ENCODE results near the gene ADGRD2. TPM values are rescaled to one million over a fixed set of nuclear protein-coding genes. Genes with fewer than 3 reads are reported as not detected.

ADGRD2 gene
- polyA plus RNA-seq, 2 of the 4 experiments (the other 2 are of a cell fraction): not detected

DNA sequence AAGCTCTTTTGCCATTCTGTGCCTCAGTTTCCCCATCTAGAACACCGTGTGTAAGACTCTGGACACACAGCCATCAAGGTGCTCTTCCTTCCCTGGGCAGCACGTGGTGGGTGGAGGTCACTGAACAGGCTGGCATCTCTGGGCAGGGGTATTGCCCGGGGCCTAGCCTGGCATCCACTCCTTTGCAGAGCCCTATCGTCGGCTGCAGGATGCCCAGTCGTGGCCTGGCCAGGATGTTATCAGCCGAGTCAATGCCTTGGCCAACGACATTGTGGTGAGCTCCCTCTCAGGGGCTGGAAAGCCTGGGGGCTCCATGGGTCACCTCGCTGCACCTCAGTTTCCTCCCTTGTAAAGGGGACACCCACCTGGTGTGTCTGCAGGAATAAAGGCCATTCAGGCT is 4.0 kb downstream of the ADGRD2 start (continued):
- TF ChIP-seq, protein P1, sequence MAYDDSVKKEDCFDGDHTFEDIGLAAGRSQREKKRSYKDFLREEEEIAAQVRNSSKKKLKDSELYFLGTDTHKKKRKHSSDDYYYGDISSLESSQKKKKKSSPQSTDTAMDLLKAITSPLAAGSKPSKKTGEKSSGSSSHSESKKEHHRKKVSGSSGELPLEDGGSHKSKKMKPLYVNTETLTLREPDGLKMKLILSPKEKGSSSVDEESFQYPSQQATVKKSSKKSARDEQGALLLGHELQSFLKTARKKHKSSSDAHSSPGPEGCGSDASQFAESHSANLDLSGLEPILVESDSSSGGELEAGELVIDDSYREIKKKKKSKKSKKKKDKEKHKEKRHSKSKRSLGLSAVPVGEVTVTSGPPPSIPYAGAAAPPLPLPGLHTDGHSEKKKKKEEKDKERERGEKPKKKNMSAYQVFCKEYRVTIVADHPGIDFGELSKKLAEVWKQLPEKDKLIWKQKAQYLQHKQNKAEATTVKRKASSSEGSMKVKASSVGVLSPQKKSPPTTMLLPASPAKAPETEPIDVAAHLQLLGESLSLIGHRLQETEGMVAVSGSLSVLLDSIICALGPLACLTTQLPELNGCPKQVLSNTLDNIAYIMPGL (CRISPR knock-in tag; IDR thresholded peaks at IDR 0.05; ENCODE audit: borderline replicate concordance): no peak
- TF ChIP-seq SMC3 (IDR thresholded peaks at IDR 0.05): no peak
- TF ChIP-seq, protein P2, sequence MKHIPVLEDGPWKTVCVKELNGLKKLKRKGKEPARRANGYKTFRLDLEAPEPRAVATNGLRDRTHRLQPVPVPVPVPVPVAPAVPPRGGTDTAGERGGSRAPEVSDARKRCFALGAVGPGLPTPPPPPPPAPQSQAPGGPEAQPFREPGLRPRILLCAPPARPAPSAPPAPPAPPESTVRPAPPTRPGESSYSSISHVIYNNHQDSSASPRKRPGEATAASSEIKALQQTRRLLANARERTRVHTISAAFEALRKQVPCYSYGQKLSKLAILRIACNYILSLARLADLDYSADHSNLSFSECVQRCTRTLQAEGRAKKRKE (CRISPR knock-in tag; IDR thresholded peaks at IDR 0.05; ENCODE audit: low read depth): no peak

DNA sequence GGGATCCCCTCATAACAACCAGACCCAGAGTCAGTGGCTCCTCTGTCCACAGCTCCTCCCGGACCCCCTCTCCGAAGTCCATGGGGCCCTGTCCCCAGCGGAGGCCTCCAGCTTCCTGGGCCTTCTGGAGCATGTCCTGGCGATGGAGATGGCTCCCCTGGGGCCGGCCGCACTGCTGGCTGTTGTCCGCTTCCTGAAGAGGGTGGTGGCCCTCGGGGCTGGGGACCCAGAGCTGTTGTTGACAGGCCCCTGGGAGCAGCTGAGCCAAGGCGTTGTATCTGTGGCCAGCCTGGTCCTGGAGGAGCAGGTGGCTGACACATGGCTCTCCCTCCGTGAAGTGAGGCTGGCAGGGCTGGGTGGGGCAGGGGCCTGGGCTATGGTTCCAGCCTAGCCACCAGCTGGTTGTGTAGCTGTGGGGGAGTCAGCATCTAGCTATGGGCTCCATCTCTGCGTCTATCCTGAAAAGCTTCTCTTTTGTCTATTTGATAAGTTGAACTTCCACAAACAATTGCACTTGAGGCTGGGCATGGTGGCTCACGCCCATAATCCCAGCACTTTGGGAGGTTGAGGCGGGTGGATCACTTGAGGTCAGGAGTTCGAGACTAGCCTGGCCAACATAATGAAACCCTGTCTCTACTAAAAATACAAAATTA is 4.7 kb downstream of the ADGRD2 start:
- no peak for FAIRE-seq
- H3K4me1 ChIP-seq: peaks cover 7% of the 10 kb centered on the region; the same call in 2 of the 3 replicates
- TF ChIP-seq, protein P3, sequence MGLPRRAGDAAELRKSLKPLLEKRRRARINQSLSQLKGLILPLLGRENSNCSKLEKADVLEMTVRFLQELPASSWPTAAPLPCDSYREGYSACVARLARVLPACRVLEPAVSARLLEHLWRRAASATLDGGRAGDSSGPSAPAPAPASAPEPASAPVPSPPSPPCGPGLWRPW (IDR thresholded peaks at IDR 0.05): no peak
- TF ChIP-seq POLR2A (IDR thresholded peaks at IDR 0.05; ENCODE audit: low read length) (no peak), JUNB (IDR thresholded peaks at IDR 0.05) (no peak), RCOR1 (IDR thresholded peaks at IDR 0.05; ENCODE audit: low read depth, low read length) (no peak), NR3C1 (IDR thresholded peaks at IDR 0.05) (no peak), ZSCAN20 (CRISPR knock-in tag; IDR thresholded peaks at IDR 0.05) (no peak), ZFP36 (IDR thresholded peaks at IDR 0.05; ENCODE audit: borderline replicate concordance, partially characterized antibody) (no peak), CHD2 (IDR thresholded peaks at IDR 0.05; ENCODE audit: low read length, partially characterized antibody) (no peak), HEYL (CRISPR knock-in tag; IDR thresholded peaks at IDR 0.05) (no peak), TP53 (CRISPR knock-in tag; IDR thresholded peaks at IDR 0.05) (no peak), MAZ (IDR thresholded peaks at IDR 0.05; ENCODE audit: borderline replicate concordance, low read depth, low read length) (no peak)
- TF ChIP-seq, protein P4, sequence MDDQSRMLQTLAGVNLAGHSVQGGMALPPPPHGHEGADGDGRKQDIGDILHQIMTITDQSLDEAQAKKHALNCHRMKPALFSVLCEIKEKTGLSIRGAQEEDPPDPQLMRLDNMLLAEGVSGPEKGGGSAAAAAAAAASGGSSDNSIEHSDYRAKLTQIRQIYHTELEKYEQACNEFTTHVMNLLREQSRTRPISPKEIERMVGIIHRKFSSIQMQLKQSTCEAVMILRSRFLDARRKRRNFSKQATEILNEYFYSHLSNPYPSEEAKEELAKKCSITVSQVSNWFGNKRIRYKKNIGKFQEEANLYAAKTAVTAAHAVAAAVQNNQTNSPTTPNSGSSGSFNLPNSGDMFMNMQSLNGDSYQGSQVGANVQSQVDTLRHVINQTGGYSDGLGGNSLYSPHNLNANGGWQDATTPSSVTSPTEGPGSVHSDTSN (IDR thresholded peaks at IDR 0.05): no peak
- TF ChIP-seq, protein P2 (CRISPR knock-in tag; IDR thresholded peaks at IDR 0.05; ENCODE audit: low read depth): no peak
- TF ChIP-seq, protein P5, sequence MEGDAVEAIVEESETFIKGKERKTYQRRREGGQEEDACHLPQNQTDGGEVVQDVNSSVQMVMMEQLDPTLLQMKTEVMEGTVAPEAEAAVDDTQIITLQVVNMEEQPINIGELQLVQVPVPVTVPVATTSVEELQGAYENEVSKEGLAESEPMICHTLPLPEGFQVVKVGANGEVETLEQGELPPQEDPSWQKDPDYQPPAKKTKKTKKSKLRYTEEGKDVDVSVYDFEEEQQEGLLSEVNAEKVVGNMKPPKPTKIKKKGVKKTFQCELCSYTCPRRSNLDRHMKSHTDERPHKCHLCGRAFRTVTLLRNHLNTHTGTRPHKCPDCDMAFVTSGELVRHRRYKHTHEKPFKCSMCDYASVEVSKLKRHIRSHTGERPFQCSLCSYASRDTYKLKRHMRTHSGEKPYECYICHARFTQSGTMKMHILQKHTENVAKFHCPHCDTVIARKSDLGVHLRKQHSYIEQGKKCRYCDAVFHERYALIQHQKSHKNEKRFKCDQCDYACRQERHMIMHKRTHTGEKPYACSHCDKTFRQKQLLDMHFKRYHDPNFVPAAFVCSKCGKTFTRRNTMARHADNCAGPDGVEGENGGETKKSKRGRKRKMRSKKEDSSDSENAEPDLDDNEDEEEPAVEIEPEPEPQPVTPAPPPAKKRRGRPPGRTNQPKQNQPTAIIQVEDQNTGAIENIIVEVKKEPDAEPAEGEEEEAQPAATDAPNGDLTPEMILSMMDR (IDR thresholded peaks at IDR 0.05): no peak
- POLR2A ChIA-PET: no interaction called here
- no peak overlapping the region for H3K4me3 ChIP-seq
- no peak for DNase-seq (ENCODE audit: low read depth in 1 of 2, low spot score in 1 of 2)
- WGBS (ENCODE audit: missing lambda C conversion rate): 88% methylated on average over 9 of the region's 14 CpGs
- H3K9me3 ChIP-seq: no peaks in the 10 kb centered on the region
- CTCF ChIA-PET: interaction anchor here (0.6 to 2.4 kb wide), 5 partner anchors 21 to 82 kb away, joined by 3 to 13 read pairs (median 4); no protein-coding TSS in a partner anchor
- no peak overlapping the region for H3K4me2 ChIP-seq
- ATAC-seq: no peak
- no peak overlapping the region for H3K27ac ChIP-seq

DNA sequence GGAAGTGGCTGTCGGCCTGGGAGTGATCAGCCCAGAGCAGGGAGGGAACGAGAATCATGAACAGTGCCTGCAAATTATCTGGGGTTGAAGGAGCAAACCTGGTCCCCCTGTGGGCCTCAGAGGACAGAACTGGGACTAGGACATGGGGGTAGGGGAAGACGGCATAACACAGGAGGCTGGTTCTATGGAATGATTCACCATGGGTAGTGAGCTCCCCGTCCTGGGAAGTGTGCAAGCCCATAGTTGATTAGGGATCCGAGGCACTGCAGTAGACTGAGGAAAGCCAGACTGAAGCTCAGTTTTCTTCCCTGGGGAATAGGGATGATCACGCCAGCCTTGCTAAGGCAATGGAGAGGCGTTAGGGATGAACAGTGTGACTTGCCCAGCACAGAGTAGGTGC is 5.6 kb downstream of the ADGRD2 start:
- H3K4me1 ChIP-seq: peaks cover 7% of the 10 kb centered on the region; the same call in 2 of the 3 replicates
- H3K9me3 ChIP-seq: 0 out of 3 replicates have a peak, but pooled peaks cover 2% of the 10 kb centered on the region
- ATAC-seq (no peak), FAIRE-seq (no peak), DNase-seq (ENCODE audit: low read depth in 1 of 2, low spot score in 1 of 2) (no peak)
- no peak overlapping the region for H3K4me2 ChIP-seq
- TF ChIP-seq ZFP36 (IDR thresholded peaks at IDR 0.05; ENCODE audit: borderline replicate concordance, partially characterized antibody): peak; percentile 58
- no peak for TF ChIP-seq NFE2L2 (conservative IDR thresholded peaks at IDR 0.05; ENCODE audit: low read length)
- no peak for TF ChIP-seq PHF8 (IDR thresholded peaks at IDR 0.05; ENCODE audit: borderline replicate concordance, low read depth)
- ChIA-PET CTCF (interaction anchor here (1.7 to 2.4 kb wide), 3 partner anchors 25 to 81 kb away, joined by 4 to 13 read pairs (median 5); no protein-coding TSS in a partner anchor), POLR2A (no interaction called here)
- no peak overlapping the region for H3K27ac ChIP-seq
- H3K4me3 ChIP-seq: no peak overlapping the region
- WGBS (ENCODE audit: missing lambda C conversion rate): 71% methylated on average over 7 of the region's 7 CpGs
